ENCODE measurements around the gene EFHD2. TPM values are rescaled to one million over a fixed set of nuclear protein-coding genes. Genes with fewer than 3 reads are reported as not detected.
"Not testable (repeated sequence)": the region's sequence is repeated elsewhere in the genome, so short reads cannot be mapped to it uniquely, and the experiment has no call there.

The EFHD2 gene
- total RNA-seq, 2 experiments from 2014 or later = 49.4 TPM

DNA sequence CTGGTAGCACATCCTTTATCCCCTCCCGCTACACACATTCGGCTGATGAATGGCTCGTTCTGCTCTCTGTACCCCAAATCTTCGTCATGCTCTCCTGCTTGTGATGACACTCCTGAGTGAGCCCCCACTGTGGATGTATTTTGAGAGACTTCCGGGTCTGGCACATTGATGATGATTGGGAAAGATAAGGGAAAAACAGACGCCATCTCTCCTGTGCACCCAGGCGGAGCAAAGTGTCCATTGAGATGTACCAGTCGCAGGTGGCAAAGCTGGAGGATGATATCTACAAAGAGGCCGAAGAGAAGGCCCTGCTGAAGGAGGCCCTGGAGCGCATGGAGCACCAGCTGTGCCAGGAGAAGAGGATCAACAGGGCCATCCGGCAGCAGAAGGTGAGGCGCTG, 27.9 kb upstream of the EFHD2 start:
- Mint-ChIP-seq H3K27me3 (peaks cover 48% of the 10 kb centered on the region), H3K9me3 (no peaks in the 10 kb centered on the region)

DNA sequence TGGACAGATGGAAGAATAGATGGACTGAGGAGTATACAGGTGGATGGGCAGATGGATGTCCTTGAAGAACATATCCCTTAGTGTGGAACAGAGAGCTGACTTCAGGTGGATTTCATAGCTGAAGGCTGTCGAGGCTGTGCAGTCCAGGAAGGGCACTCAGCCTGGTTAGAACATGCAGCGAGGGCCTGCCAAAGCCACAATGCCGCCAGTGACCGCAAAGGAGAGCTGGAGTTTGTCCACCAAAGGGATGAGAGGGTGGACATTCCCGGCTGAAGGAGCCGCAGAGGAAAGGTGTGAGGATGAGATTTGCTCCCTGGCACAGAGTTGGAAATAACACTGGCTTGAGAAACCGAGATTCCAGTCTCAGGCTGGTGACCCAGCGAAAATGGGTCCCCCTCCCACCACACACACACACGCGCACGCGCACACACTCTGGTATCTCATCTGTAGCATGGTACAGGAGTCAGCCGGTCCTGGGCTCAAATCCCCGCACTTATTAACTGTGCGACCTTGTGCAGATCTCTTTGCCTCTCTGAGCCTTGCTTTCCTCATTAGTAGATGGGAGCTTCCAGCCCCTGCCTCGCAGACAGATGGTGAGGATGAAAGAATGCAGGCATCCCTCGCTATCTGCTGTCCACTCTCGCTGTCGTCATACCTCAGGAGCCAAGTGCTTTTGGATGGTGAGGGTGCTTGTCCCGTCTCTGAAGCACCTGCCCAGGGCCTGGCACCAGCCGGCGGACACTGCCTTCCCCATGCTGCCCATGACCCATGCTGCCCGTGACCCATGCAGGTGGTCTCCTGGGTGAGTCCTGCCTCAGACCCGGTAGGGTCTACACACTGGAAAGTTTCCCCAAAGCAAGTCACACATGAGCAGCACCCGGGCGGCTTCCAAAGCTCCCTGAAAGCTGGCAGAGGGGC, 26.8 kb upstream of the EFHD2 start:
- no peak for DNase-seq
- H3K4me3 Mint-ChIP-seq = no peak overlapping the region
- POLR2A ChIA-PET = no interaction called here
- H3K4me1 Mint-ChIP-seq = peaks cover 4% of the 10 kb centered on the region
- H3K9me3 Mint-ChIP-seq = no peaks in the 10 kb centered on the region
- H3K36me3 Mint-ChIP-seq = no peaks in the 10 kb centered on the region
- ATAC-seq (ENCODE audit: low read depth) = no peak
- H3K27ac Mint-ChIP-seq = no peak overlapping the region
- H3K27me3 Mint-ChIP-seq = peaks cover 45% of the 10 kb centered on the region

More for the DNA sequence above, 27.9 kb upstream of the EFHD2 start:
- H3K4me1 Mint-ChIP-seq = peaks cover 4% of the 10 kb centered on the region
- ATAC-seq (ENCODE audit: low read depth) (no peak), DNase-seq (no peak)
- H3K27ac Mint-ChIP-seq = no peak overlapping the region
- POLR2A ChIA-PET = no interaction called here
- H3K4me3 Mint-ChIP-seq = no peak overlapping the region
- H3K36me3 Mint-ChIP-seq = no peaks in the 10 kb centered on the region

DNA sequence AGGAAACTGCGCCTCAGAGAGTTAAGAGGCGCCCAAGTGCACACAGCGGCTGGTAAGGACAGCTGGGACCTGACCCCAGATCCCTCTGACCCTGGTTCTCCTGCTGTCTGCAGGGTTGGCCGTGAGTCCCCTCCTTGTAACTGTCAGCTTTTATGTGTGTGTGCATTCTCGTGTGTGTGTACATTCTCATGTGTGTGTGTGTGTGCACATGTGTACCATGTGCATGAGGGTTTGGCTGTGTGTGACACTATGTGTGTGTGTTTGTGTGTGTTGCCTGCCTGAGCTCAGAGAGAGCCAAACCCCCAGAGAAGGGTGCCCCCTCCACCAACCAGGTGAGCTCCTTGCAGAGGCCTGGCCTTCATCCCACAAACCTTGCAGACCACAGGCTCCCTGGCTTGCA, 25.9 kb upstream of the EFHD2 start:
- H3K36me3 Mint-ChIP-seq = no peaks in the 10 kb centered on the region
- H3K4me1 Mint-ChIP-seq = peaks cover 4% of the 10 kb centered on the region
- H3K4me3 Mint-ChIP-seq = no peak overlapping the region
- no peak for DNase-seq
- peaks cover 43% of the 10 kb centered on the region for H3K27me3 Mint-ChIP-seq
- no peak overlapping the region for H3K27ac Mint-ChIP-seq
- ATAC-seq (ENCODE audit: low read depth) = no peak
- POLR2A ChIA-PET = no interaction called here
- H3K9me3 Mint-ChIP-seq = no peaks in the 10 kb centered on the region

DNA sequence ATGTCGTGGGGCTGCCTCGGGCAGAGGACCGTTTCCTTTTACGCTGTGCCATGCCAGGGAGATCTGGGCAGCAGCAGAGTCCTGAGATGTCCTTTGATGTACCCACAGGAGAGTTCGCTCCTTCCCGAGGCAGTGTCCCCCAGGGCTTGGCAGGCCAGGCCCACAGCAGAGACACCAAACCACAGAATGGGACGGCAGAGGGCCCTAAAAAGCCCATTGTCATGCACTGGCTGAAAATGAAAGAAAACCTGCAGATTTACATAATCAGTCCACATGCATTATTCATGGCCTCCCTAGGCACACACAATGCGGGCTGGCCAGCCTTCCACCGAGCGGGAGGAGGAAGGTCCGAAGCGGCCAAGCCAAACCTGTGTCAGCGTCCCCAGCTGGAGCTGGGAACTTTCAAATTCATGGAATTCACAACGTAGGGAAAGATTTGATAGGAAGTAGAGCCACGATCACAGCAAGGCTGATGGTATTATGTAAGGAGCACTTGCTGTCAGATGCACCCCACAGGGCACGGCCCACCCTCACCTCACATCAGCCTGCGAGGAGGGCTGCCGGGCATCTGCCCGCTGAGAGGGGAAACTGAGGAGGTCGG, 25.3 kb upstream of the EFHD2 start:
- Mint-ChIP-seq H3K4me3 (peak overlapping the region; percentile 68), H3K27me3 (peaks cover 46% of the 10 kb centered on the region), H3K36me3 (no peaks in the 10 kb centered on the region), H3K4me1 (peaks cover 4% of the 10 kb centered on the region), H3K27ac (no peak overlapping the region), H3K9me3 (no peaks in the 10 kb centered on the region)
- POLR2A ChIA-PET = no interaction called here
- peak; percentile 27 for ATAC-seq (ENCODE audit: low read depth)
- no peak for DNase-seq

DNA sequence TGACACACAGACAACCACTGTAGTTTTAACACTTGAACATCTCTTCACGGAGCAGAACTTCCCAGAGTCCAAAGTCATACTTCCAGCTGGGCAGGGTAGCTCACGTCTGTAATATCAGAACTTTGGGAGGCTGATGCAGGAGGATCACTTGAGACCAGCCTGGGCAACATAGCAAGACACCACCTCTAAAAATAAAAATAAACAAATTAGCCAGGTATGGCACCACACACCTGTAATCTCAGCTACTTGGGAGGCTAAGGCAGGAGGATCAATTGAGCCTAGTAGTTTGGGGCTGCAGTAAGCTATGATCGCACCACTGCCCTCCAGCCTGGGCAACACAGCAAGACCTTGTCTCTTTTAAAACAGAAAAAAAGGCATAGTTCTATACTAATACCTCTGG, 24.3 kb upstream of the EFHD2 start:
- Mint-ChIP-seq H3K4me1 (peaks cover 4% of the 10 kb centered on the region), H3K27ac (no peak overlapping the region), H3K27me3 (peaks cover 40% of the 10 kb centered on the region), H3K9me3 (no peaks in the 10 kb centered on the region), H3K4me3 (no peak overlapping the region), H3K36me3 (no peaks in the 10 kb centered on the region)
- ATAC-seq (ENCODE audit: low read depth) (no peak), DNase-seq (no peak)
- POLR2A ChIA-PET = interaction anchor here (1.1 kb wide), 1 partner anchor 27 kb away, joined by 3 read pairs; no protein-coding TSS in a partner anchor

DNA sequence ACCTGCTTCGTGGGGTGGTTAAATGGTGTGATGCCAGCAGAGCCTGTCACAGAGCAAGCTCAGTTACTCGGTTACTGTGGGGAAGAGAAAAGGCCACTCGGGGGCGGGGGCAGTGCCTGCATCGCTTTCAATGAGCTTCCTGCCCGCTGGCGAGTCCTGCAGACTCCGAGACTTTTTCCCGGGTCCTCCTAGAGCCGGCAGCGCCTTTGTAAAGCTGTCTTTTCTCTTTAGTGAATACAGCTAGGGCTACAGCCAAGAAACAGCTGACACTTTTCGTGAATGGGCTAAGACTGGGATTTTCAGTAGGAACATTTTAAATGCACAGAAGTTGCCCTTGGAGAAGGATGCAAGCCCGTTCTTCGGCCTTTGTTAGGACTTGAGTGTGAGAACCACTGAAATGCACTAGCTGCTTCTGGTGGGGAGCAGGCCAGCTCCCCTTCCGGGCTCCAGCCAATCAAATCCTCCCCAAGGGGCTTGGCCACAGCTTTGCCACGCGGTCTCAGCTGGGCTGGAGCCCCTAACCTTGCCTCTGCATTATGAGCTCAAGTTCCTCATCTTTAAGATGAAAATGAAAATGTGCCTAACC, 23.4 kb upstream of the EFHD2 start:
- no peak for DNase-seq
- peaks cover 4% of the 10 kb centered on the region for H3K4me1 Mint-ChIP-seq
- ATAC-seq (ENCODE audit: low read depth) = peak; percentile 40
- no peak overlapping the region for H3K27ac Mint-ChIP-seq
- H3K9me3 Mint-ChIP-seq = no peaks in the 10 kb centered on the region
- no peak overlapping the region for H3K4me3 Mint-ChIP-seq
- peaks cover 40% of the 10 kb centered on the region for H3K27me3 Mint-ChIP-seq
- H3K36me3 Mint-ChIP-seq = no peaks in the 10 kb centered on the region
- POLR2A ChIA-PET = interaction anchor here (0.6 to 1.1 kb wide), 2 partner anchors 26 to 107 kb away, joined by 3 read pairs; no protein-coding TSS in a partner anchor

DNA sequence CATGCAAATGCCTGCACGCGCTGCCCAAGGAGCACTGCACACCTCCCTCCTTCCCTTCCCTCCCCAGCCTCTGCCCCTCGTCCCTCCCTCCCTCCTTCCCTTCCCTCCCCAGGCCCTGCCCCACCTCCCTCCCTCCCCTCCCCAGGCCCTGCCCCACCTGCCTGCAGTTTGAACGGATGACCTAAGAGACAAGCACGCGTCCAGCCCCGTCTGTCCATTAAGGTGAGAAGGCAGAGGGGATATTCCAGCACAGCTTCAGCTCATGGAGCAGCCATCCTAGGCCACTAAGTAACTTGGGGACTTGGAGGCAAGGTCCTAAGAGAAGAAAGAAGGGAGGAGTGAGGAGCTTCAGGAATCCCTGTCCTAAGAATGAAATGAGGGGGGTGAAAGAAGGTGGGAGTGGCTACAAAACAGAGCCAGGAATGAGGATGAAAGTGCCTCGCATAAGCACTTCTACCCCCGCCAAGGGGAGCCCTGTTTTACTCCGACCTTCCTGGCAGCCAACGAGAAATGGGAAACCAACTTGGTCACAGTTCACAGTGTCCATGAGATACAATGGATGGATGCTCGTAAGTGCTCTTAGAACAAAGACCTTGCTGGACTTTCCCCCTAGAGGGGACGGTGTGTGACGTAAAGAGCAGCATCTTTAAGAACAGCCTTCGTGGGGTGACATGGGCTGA, 21.3 kb upstream of the EFHD2 start:
- H3K27ac Mint-ChIP-seq = no peak overlapping the region
- POLR2A ChIA-PET = no interaction called here
- no peak overlapping the region for H3K4me3 Mint-ChIP-seq
- peaks cover 35% of the 10 kb centered on the region for H3K27me3 Mint-ChIP-seq
- H3K4me1 Mint-ChIP-seq = peaks cover 4% of the 10 kb centered on the region
- ATAC-seq (ENCODE audit: low read depth) (no peak), DNase-seq (no peak)
- no peaks in the 10 kb centered on the region for H3K36me3 Mint-ChIP-seq
- H3K9me3 Mint-ChIP-seq = no peaks in the 10 kb centered on the region

DNA sequence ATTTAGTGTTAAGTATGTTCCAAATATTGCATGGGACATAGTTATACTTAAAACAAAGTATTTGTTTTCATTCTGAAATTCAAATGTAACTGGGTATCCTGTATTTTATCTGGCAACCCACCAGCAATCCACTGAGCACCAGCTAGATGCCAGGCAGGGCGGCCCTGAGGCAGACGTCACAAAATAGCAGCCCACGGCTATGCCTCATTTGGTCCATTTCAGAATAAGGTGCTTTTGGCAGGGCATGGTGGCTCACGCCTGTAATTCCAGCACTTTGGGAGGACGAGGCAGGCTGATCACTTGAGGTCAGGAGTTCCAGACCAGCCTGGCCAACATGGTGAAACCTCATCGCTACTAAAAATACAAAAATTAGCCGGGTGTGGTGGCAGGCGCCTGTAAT, 19.9 kb upstream of the EFHD2 start:
- H3K36me3 Mint-ChIP-seq; ATAC-seq (ENCODE audit: low read depth); H3K4me3 Mint-ChIP-seq; H3K4me1 Mint-ChIP-seq; POLR2A ChIA-PET; DNase-seq; H3K27ac Mint-ChIP-seq; H3K9me3 Mint-ChIP-seq: not testable (repeated sequence)
- H3K27me3 Mint-ChIP-seq = peaks cover 29% of the 10 kb centered on the region

DNA sequence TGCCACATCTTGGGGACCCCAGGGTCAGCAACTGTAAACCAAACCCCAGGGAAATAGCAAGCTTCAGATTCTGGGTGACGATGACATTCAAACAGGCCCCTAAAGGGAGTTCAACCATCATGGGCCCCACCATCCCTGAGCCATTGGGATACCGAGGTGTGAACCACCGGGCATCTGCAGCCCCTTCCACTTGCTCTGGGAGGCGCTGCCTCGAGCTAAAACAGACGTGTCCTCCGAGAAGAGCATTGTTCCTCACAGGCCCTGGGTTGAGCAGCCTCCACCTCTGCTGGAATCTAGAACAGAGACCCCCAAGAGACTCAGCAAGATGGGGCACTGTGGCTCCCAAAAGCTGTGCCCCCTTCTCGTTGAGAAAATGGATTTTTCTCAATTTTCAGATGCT, 19.0 kb upstream of the EFHD2 start:
- DNase-seq (no peak), ATAC-seq (ENCODE audit: low read depth) (no peak)
- peaks cover 3% of the 10 kb centered on the region for H3K4me1 Mint-ChIP-seq
- no peak overlapping the region for H3K4me3 Mint-ChIP-seq
- H3K27me3 Mint-ChIP-seq = peaks cover 21% of the 10 kb centered on the region
- no peaks in the 10 kb centered on the region for H3K36me3 Mint-ChIP-seq
- no peaks in the 10 kb centered on the region for H3K9me3 Mint-ChIP-seq
- POLR2A ChIA-PET = no interaction called here
- H3K27ac Mint-ChIP-seq = no peak overlapping the region

DNA sequence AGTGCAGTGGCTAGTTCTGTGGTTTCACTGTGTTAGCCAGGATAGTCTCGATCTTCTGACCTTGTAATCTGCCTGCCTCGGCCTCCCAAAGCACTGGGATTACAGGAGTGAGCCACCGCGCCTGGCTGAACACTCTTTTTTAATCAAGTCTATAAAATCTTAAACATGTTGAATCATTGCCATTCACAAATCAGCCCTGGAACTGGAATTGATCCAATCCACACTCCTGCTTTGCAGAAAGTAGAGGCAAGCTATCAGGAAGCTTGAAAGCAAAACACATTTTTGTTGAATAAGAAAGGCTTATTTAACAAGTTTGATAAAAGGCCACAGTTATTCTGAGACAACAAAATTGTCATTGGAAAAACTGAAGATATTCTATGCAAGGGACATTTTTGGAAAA, 18.3 kb upstream of the EFHD2 start:
- POLR2A ChIA-PET = no interaction called here
- H3K27me3 Mint-ChIP-seq = peaks cover 16% of the 10 kb centered on the region
- H3K9me3 Mint-ChIP-seq = no peaks in the 10 kb centered on the region
- no peak for DNase-seq
- no peaks in the 10 kb centered on the region for H3K36me3 Mint-ChIP-seq
- H3K4me3 Mint-ChIP-seq = no peak overlapping the region
- no peak overlapping the region for H3K27ac Mint-ChIP-seq
- ATAC-seq (ENCODE audit: low read depth) = no peak
- H3K4me1 Mint-ChIP-seq = no peaks in the 10 kb centered on the region

DNA sequence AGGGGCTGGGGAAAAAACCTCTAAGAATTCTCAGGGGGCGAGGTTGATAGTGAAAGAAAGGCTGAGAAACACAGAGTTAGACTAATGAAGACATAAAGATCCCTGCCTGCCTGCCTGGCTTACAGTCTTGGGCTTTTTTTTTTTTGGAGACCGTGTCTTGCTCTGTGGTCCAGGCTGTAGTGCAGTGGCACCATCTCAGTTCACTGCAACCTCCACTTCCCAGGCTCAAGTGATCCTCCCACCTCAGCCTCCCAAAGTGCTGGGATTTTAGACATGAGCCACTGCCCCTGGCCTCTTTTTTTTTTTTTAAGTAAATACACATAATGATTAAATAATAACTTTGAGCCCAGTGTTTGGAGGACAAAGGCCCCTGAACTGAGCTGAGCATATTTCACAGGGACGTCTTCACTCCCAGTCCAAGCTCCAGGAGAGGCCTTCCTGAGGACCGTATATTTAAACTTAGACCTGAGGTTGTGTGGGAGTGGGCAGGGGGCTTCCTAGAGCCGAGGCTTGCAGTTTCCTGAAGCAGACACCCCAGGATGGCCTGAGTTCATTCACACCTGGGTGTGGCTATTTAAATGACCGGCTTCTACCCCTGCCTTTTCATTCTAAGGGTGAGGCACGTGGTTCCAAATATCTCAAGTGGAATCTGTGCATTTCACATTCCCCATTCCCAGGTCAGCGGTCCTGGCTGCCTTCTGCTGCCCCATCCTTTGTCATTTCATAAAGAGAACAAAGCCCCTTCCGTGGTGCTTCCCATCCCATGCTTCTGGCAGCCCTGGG, 16.0 kb upstream of the EFHD2 start:
- no peak overlapping the region for H3K4me3 Mint-ChIP-seq

DNA sequence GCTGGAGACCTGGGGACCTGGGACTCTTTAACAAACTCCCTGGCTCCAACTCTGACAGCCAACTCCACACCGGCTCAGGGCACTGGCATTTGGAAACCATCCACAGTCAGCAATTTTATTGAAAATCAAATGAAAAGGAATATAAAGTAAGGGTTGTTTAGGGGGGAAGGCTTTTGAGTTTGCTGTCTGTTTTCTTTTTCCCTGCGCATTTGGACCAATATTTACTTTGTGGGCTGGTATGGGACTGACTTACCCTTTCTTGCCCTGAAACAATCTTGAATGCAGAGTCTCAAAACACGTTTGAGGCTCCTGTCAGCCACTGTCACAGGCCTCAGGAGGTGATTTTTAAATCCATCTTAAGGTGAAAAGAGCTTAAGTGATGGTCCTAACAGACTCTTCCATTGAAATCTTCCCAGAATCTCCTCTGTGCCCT, 15.4 kb upstream of the EFHD2 start:
- DNase-seq (no peak), ATAC-seq (ENCODE audit: low read depth) (no peak)
- Mint-ChIP-seq H3K27ac (no peak overlapping the region), H3K36me3 (no peaks in the 10 kb centered on the region), H3K4me1 (no peaks in the 10 kb centered on the region), H3K27me3 (peaks cover 3% of the 10 kb centered on the region), H3K9me3 (peaks cover 1% of the 10 kb centered on the region), H3K4me3 (no peak overlapping the region)
- POLR2A ChIA-PET = no interaction called here

More for the DNA sequence above, 16.0 kb upstream of the EFHD2 start:
- DNase-seq (no peak), ATAC-seq (ENCODE audit: low read depth) (no peak)
- Mint-ChIP-seq H3K27ac (no peak overlapping the region), H3K36me3 (no peaks in the 10 kb centered on the region), H3K9me3 (peaks cover 1% of the 10 kb centered on the region), H3K27me3 (peaks cover 5% of the 10 kb centered on the region), H3K4me1 (no peaks in the 10 kb centered on the region)
- POLR2A ChIA-PET = no interaction called here

DNA sequence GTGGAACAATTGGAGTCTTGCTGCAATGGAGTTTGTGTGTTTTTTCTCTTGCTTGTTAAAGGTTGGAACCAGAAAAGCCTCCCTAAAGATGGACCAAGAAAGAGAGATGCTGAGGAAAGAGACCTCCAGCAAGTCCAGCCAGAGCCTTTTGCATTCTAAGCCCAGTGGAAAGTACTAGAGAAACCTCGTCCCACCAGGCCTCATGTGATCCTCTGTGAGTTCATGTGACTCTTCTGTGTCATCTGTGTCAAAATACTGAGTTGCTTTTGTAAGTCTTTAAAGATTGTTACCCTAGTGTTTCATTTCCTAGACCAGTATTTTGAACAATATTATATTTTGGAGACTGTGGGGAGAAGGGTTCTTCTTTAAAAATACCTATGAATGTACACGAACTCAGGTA, 12.5 kb upstream of the EFHD2 start:
- POLR2A ChIA-PET = interaction anchor here (0.7 kb wide), 1 partner anchor 154 kb away, joined by 3 read pairs; no protein-coding TSS in a partner anchor
- ATAC-seq (ENCODE audit: low read depth) = no peak

More for the DNA sequence above, 12.5 kb upstream of the EFHD2 start:
- DNase-seq = no peak
- H3K36me3 Mint-ChIP-seq = peaks cover 3% of the 10 kb centered on the region
- H3K4me3 Mint-ChIP-seq = no peak overlapping the region
- peaks cover 2% of the 10 kb centered on the region for H3K27me3 Mint-ChIP-seq
- no peak overlapping the region for H3K27ac Mint-ChIP-seq
- H3K4me1 Mint-ChIP-seq = no peaks in the 10 kb centered on the region
- H3K9me3 Mint-ChIP-seq = peaks cover 1% of the 10 kb centered on the region

All from activated naive CD8-positive, alpha-beta T cell treated with anti-CD3 and anti-CD28 coated beads, Interleukin-2, amount 10 ng/mL, durations not matched to agents 7 days and 5 days (primary cell).